ENCODE measurements around the gene TMEM37.

DNA sequence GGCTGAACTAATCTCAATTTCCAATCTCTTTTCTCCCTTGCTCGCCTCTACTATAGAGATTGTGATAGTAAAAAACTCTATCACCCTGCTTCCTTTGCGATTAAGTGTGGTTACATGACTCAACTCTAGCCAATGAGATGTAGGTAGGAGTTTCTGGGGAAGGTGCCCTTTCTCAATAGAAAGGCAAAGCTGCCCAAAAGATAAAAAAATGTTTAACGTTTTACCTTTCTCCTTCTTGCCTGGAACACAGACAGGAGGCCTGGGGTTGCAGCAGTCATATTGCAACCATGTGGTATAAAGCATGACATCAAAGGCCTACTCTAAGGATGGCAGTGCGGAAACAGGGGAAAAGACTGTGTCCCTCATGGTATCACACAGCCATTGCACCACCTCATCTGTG is 31.5 kb downstream of the TMEM37 start:
- TF ChIP-seq EP300 (IDR thresholded peaks at IDR 0.05; ENCODE audit: borderline replicate concordance in 1 of 2, low read depth in 2 of 2, low read length in 2 of 2): no peak
- no peak for TF ChIP-seq EZH2 (IDR thresholded peaks at IDR 0.05; ENCODE audit: low read depth, low read length, severe bottlenecking)
